DMS79 treated with DMSO at 0.1 percent for 48 hours (cell line): Measurements from ENCODE around the gene KHSRP.
A peak's percentile ranks its signal among the peaks of the same experiment; 100 is the strongest.
"Not testable (repeated sequence)": the region's sequence is repeated elsewhere in the genome, so short reads cannot be mapped to it uniquely, and the experiment has no call there.

Experiments
- DNase-seq: peaks from one replicate; lab custom pipeline; 2025; lab: John Stamatoyannopoulos, UW

Gene KHSRP

GRCh38 chr19:6417713-6418561 lies 6.7 kb downstream of the KHSRP start:
- no peak for DNase-seq

GRCh38 chr19:6416658-6417405 lies 7.8 kb downstream of the KHSRP start:
- DNase-seq: no peak

GRCh38 chr19:6415591-6416190 lies 8.9 kb downstream of the KHSRP start:
- no peak for DNase-seq

- no peak for DNase-seq
These were observed 9.6 kb downstream of the KHSRP start for GRCh38 chr19:6414793-6415590.

- DNase-seq: no peak
These were observed 10.6 kb downstream of the KHSRP start for GRCh38 chr19:6413721-6414643.

- no peak for DNase-seq
These were observed 11.3 kb downstream of the KHSRP start for GRCh38 chr19:6413291-6413690.

- no peak for DNase-seq
These were observed 12.0 kb downstream of the KHSRP start for GRCh38 chr19:6412447-6413091.

GRCh38 chr19:6412061-6412446 lies 12.6 kb downstream of the KHSRP start:
- no peak for DNase-seq

- no peak for DNase-seq
These were observed 15.3 kb downstream of the KHSRP start for GRCh38 chr19:6409346-6409745.

GRCh38 chr19:6406401-6406800 lies 18.2 kb downstream of the KHSRP start:
- DNase-seq: no peak

- DNase-seq: peak; percentile 35
These were observed 21.6 kb downstream of the KHSRP start for GRCh38 chr19:6402837-6403608.

GRCh38 chr19:6402058-6402457 lies 22.6 kb downstream of the KHSRP start:
- DNase-seq: no peak

GRCh38 chr19:6400062-6400944 lies 24.3 kb downstream of the KHSRP start:
- not testable (repeated sequence) for DNase-seq

- DNase-seq: no peak
These were observed 28.3 kb downstream of the KHSRP start for GRCh38 chr19:6396305-6396704.

GRCh38 chr19:6394831-6395230 lies 29.8 kb downstream of the KHSRP start:
- DNase-seq: no peak

GRCh38 chr19:6393983-6394412 lies 30.6 kb downstream of the KHSRP start:
- DNase-seq: no peak

GRCh38 chr19:6393074-6393982 lies 31.3 kb downstream of the KHSRP start, which contains the start of gene GTF2F1:
TSS of gene GTF2F1 (minus strand) at chr19:6393164. CDS start at chr19:6392995, 169 bp downstream.
- DNase-seq: peak; percentile 93
